GM10266 (cell line): ENCODE measurements around the gene RAD51B.

ENCODE experiments used
- DNase-seq: peaks from one replicate; pipeline ENCODE4 v3.0.0; 2012; ENCODE audit errors: extremely low spot score
- CTCF ChIP-seq: IDR thresholded peaks from 2 replicates; pipeline ENCODE4 v1.5.1; 2012; ENCODE audit warnings: mild to moderate bottlenecking, low read depth; ENCODE audit not compliant: control insufficient read depth, insufficient read depth; ENCODE audit errors: missing control alignments

The RAD51B gene

DNA sequence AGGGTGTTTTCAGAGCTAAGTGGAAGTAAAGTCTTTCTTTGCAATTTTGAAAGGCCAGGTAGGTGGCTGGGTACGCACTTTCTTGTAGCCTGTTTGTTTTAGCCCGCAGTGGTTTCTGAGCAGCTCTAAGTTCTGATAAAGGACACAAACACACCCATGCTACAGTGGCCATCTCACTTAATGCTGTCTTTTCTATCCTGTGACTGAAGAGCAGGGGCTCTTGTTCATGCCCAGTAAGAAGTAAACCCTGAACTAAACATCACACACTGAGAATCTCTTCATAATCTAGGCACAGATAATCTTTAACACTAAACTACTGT lies 427.2 kb downstream of the RAD51B start:
- DNase-seq: no peak
- no peak for TF ChIP-seq CTCF

DNA sequence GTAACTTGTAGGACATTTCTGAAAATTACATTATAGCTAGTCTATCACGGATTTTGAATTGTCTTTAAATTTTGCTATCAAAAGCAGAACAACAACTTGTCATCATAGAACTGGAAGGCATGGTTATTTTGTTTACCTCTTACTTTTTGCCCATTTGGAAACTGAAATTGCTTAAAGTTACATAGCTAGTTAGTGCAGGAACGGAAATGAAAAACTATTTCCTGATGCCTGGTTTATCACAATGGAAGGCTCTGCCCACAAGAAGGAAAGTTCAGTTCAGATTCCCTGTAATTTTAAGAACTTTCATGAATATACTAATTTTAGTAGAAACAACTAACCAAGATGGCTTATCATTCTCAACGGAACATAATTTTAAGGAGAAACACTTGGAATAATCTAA lies 427.7 kb downstream of the RAD51B start:
- no peak for TF ChIP-seq CTCF

DNA sequence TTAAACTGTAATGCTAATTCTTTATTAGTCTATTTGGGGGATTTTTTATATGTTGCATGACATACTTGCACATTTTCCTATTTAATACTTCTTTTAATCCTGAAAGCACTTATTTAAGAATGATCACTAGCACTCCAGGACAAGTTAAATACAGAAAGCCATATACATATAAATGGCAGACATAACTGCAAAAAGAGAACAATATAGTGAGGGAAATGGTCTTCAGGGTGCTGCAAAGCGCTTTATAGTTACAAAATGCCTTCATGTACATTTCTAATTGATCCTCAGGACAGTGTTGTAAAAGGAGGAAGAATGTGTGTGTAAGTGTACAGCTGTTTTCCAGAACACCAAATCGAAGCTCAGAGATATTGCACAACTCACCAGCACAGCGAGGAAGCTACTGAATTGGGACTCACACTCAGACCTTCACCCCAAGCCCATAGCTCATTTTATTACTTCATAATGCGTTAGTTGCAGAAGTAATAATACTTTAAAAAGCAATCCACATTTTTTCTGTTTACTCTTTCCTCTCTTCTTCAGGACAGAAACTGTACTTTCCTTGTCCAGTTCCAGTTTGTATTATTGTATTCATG lies 428.2 kb downstream of the RAD51B start:
- TF ChIP-seq CTCF: no peak
- no peak for DNase-seq

More for the DNA sequence above, 427.7 kb downstream of the RAD51B start:
- DNase-seq: no peak

GRCh38 chr14:68248481-68249255 lies 429.1 kb downstream of the RAD51B start:
- peak; percentile 42 for DNase-seq
- no peak for TF ChIP-seq CTCF

DNA sequence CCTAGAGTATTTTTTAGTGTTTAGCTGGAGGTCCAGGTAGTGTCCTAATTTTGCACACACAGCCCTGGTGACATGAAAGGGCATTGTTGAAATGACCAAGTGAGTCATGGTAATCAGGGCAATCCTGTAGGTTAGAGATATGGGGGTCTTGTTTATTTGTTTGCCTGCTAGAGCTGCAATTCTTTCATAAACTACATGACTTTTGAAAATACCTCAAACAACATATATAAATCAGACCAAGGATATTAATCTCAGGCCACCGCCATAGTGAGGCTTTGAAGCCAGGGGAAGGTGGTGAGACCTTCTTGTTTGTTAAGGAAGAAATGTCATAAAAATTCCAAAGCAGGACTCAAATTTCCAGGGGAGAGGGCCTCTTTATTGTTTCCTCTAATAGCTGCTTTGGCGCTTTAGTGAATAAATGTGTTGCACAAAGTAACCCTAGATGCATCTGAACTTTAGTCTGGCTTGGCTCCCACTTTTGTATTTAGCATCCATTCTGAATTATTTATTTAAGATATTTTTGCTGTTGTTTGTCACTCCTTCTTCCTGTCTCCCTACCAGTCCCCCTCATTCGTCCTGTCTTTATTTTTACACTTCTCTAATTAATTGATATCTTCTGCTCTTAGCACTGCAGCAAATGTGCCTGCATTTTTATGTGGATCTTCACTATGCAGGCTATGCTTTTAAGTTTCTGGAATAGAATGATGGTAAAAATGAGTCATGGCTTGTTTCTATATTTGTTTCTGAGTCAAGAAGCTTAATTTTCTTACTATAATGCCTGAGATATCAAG lies 430.3 kb downstream of the RAD51B start:
- DNase-seq: no peak

GRCh38 chr14:68250927-68251768 lies 431.6 kb downstream of the RAD51B start:
- TF ChIP-seq CTCF: peak; percentile 42
- DNase-seq: no peak

More for the DNA sequence above, 430.3 kb downstream of the RAD51B start:
- TF ChIP-seq CTCF: no peak
